NCI-H2196 (cell line): ENCODE measurements around the gene ZRANB1.

ENCODE experiments used
- DNase-seq: peaks from one replicate; lab custom pipeline; 2025; ENCODE audit not compliant: unreplicated experiment; lab: John Stamatoyannopoulos, UW

Gene ZRANB1

GRCh38 chr10:125033146-125033924 is 91.4 kb downstream of the ZRANB1 start:
- no peak for DNase-seq

- no peak for DNase-seq
Measured at GRCh38 chr10:125034675-125035074, 92.8 kb downstream of the ZRANB1 start.

GRCh38 chr10:125035136-125035535 is 93.2 kb downstream of the ZRANB1 start:
- DNase-seq: no peak

GRCh38 chr10:125035588-125036295 is 93.8 kb downstream of the ZRANB1 start:
- DNase-seq: no peak

- no peak for DNase-seq
Measured at GRCh38 chr10:125037145-125037877, 95.4 kb downstream of the ZRANB1 start.
